SK-N-SH (cell line): ENCODE data around the gene SPON1. TPM values are rescaled to one million over a fixed set of nuclear protein-coding genes. Genes with fewer than 3 reads are reported as not detected.

Experiments used
- CTCF ChIA-PET: fragments of 300-600, 350-600 bp; formaldehyde crosslinking; extraction: SDS; loops from one replicate; lab custom pipeline; 2021; lab: Yijun Ruan, JAX
- POLR2A ChIA-PET: fragments of 350-600 bp; sonication (Branson Sonifier 250); formaldehyde crosslinking; extraction: SDS; loops from one replicate; lab custom pipeline; 2020; ENCODE audit warnings: antibody characterized with exemption, inconsistent platforms; lab: Yijun Ruan, JAX
- DNase-seq: peaks from one replicate; pipeline ENCODE4 v3.0.0; 2012
- H2AFZ ChIP-seq: fragments of 200-600 bp; sonication (generic); 2 replicates; pipeline ENCODE4 v1.8.1; 2016; ENCODE audit warnings: antibody characterized with exemption, mild to moderate bottlenecking, low read depth
- H3F3A ChIP-seq: fragments of 200-600 bp; sonication (generic); replicated peaks from 2 replicates; pipeline ENCODE3; 2016; ENCODE audit warnings: antibody characterized with exemption, mild to moderate bottlenecking; ENCODE audit not compliant: insufficient read depth
- H3K27ac ChIP-seq, 2 experiments: fragments of 200-500 bp in 1 of 2; fragments of 200-600 bp in 1 of 2; sonication (Bioruptor generic) in 1 of 2; sonication (generic), shearing (Covaris generic) in 1 of 2; 2 replicates each; pipeline versions ENCODE4 v1.5.1 to v1.6.1; 2014 to 2016; ENCODE audit warnings: low read depth in 2 of 2, inconsistent platforms in 1 of 2, low read length in 1 of 2, mild to moderate bottlenecking in 1 of 2, mixed read lengths in 1 of 2
- H3K27me3 ChIP-seq: fragments of 200-600 bp; sonication (generic), shearing (Covaris generic); 2 replicates; pipeline ENCODE4 v1.6.1; 2016; ENCODE audit warnings: mixed run types; ENCODE audit not compliant: insufficient read depth
- H3K36me3 ChIP-seq, 2 experiments: fragments of 200-500 bp in 1 of 2; fragments of 200-600 bp in 1 of 2; sonication (Bioruptor generic) in 1 of 2; sonication (generic) in 1 of 2; replicated peaks in 1 of 2; 2 replicates each; pipeline versions ENCODE3 to v1.5.1; 2014 to 2016; ENCODE audit warnings: low read length in 1 of 2, mild to moderate bottlenecking in 1 of 2; ENCODE audit not compliant: insufficient read depth in 2 of 2, control insufficient read depth in 1 of 2
- H3K4me1 ChIP-seq, 2 experiments: fragments of 200-500 bp in 1 of 2; fragments of 200-600 bp in 1 of 2; sonication (Bioruptor generic) in 1 of 2; sonication (generic), shearing (Covaris generic) in 1 of 2; 2 replicates each; pipeline versions ENCODE4 v1.5.1 to v1.6.1; 2014 to 2016; ENCODE audit warnings: low read depth in 1 of 2, low read length in 1 of 2, mixed run types in 1 of 2; ENCODE audit not compliant: insufficient read depth in 2 of 2, control insufficient read depth in 1 of 2
- H3K4me2 ChIP-seq: fragments of 200-600 bp; sonication (generic), shearing (Covaris generic); 2 replicates; pipeline ENCODE4 v1.6.1; 2017; ENCODE audit warnings: mixed run types
- H3K4me3 ChIP-seq, 2 experiments: fragments of 200-500 bp in 1 of 2; fragments of 200-600 bp in 1 of 2; sonication (Bioruptor generic) in 1 of 2; sonication (generic), shearing (Covaris generic) in 1 of 2; 2 replicates each; pipeline versions ENCODE4 v1.5.1 to v1.8.1; 2014 to 2016; ENCODE audit warnings: low read depth in 2 of 2, inconsistent platforms in 1 of 2, low read length in 1 of 2, mild to moderate bottlenecking in 1 of 2, mixed read lengths in 1 of 2, moderate library complexity in 1 of 2
- H3K79me2 ChIP-seq: fragments of 200-600 bp; sonication (generic); 2 replicates; pipeline ENCODE4 v1.8.1; 2017; ENCODE audit warnings: mild to moderate bottlenecking; ENCODE audit not compliant: insufficient read depth
- H3K9ac ChIP-seq: fragments of 200-600 bp; sonication (generic); 2 replicates; pipeline ENCODE4 v1.6.1; 2017; ENCODE audit warnings: mixed run types
- H3K9me2 ChIP-seq: fragments of 200-600 bp; sonication (generic); 2 replicates; pipeline ENCODE4 v1.6.1; 2017; ENCODE audit warnings: mixed run types
- H3K9me3 ChIP-seq: fragments of 200-600 bp; sonication (generic); 2 replicates; pipeline ENCODE4 v1.6.1; 2017; ENCODE audit warnings: mixed run types, mild to moderate bottlenecking, moderate library complexity
- H4K20me1 ChIP-seq: fragments of 200-600 bp; sonication (generic); 2 replicates; pipeline ENCODE4 v1.6.1; 2017; ENCODE audit warnings: mild to moderate bottlenecking, mixed run types; ENCODE audit not compliant: insufficient read depth
- EP300 ChIP-seq, 2 experiments: IDR thresholded peaks; 2 replicates each; pipeline versions ENCODE4 v1.4.0 to v1.6.1; 2012; ENCODE audit warnings: borderline replicate concordance in 1 of 2, low read depth in 1 of 2, low read length in 1 of 2
- FOSL2 ChIP-seq: IDR thresholded peaks from 2 replicates; pipeline ENCODE4 v1.4.0; 2012; ENCODE audit warnings: low read depth, mild to moderate bottlenecking, moderate library complexity, borderline replicate concordance
- FOXJ3 ChIP-seq: sonication (generic); formaldehyde crosslinking; IDR thresholded peaks from 2 replicates; pipeline ENCODE4 v1.5.1; 2020; ENCODE audit warnings: mild to moderate bottlenecking, missing genetic modification reagents
- GABPA ChIP-seq: IDR thresholded peaks from 2 replicates; pipeline ENCODE4 v1.4.0; 2012; ENCODE audit warnings: low read depth, mild to moderate bottlenecking
- IRF3 ChIP-seq: fragments of 150-350 bp; IDR thresholded peaks from 2 replicates; pipeline ENCODE4 v1.6.1; 2016; ENCODE audit warnings: mild to moderate bottlenecking, low read depth, low read length
- JUND ChIP-seq: IDR thresholded peaks from 2 replicates; pipeline ENCODE4 v1.4.0; 2012
- MXI1 ChIP-seq: IDR thresholded peaks from 2 replicates; pipeline ENCODE4 v1.6.1; 2012; ENCODE audit warnings: mild to moderate bottlenecking, low read depth, low read length, improper control_type of control experiment
- NFIC ChIP-seq: IDR thresholded peaks from 2 replicates; pipeline ENCODE4 v1.4.0; 2012; ENCODE audit warnings: borderline replicate concordance
- NRF1 ChIP-seq: IDR thresholded peaks from 2 replicates; pipeline ENCODE4 v1.6.1; 2012; ENCODE audit warnings: low read depth, mild to moderate bottlenecking, low read length
- RAD21 ChIP-seq: IDR thresholded peaks from 2 replicates; pipeline ENCODE4 v1.6.1; 2012; ENCODE audit warnings: mild to moderate bottlenecking, low read length
- RFX5 ChIP-seq: IDR thresholded peaks from 2 replicates; pipeline ENCODE4 v1.6.1; 2012; ENCODE audit warnings: mild to moderate bottlenecking, improper control_type of control experiment, low read length
- RXRA ChIP-seq: IDR thresholded peaks from 2 replicates; pipeline ENCODE4 v1.4.0; 2012; ENCODE audit warnings: low read depth, mild to moderate bottlenecking, borderline replicate concordance
- TEAD4 ChIP-seq: IDR thresholded peaks from 2 replicates; pipeline ENCODE4 v1.4.0; 2012; ENCODE audit warnings: mild to moderate bottlenecking, borderline replicate concordance; ENCODE audit not compliant: insufficient read depth
- WGBS: methylation state at CpG from one replicate; pipeline ENCODE4 v1.1.6; 2017; ENCODE audit warnings: low lambda C conversion rate; 5-methylcytosine and 5-hydroxymethylcytosine counted together
- polyA plus RNA-seq, 3 experiments: library from polyadenylated mRNA; depleted of rRNA; stranded (reverse); fragments of >200 nt; gene quantifications; 2 replicates each; pipeline ENCODE4 v1.2.3, GENCODE V29; 2012
- TF ChIP-seq, protein P1 (sequence below): IDR thresholded peaks from 2 replicates; pipeline ENCODE4 v1.6.1; 2012; ENCODE audit warnings: mild to moderate bottlenecking, low read depth, low read length, moderate library complexity

Gene SPON1
- polyA plus RNA-seq, 1 of the 3 experiments (the other 2 are of a cell fraction) = not detected

DNA sequence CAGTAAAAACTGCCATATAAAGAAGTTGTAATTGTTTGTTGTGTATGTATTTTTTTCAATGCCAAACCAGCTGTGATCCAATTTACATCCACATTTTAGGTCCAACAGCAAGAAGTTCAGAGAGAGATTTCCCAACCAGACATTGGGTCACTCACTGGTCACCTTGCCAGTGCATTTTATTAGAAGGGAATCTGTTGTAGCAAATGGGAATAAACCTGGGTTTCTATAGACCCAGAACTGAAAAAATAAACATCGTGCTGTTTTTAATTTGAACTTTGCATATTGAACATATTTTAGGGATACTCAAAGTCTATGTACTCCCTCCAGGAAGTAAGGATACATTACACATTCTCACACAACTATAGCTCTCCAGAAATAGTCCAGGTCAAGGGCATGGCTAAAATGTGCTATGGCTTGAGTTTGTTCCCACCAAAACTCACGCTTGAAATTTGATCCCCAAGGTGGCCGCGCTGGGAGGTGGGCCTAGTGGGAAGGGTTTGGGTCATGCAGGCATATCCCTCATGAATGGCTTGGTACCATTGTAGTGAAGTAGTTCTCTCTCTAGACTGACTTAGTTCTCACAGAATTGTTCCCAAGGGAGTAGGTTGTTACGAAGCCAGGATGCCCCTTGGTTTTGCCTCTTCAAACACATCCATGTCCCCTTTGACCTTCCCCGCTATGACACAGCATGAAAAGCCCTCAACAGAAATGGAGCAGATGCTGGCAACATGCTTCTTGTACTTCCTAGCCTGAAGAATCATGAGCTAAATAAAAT, 305.5 kb downstream of the SPON1 start:
- no peak overlapping the region for H3K4me2 ChIP-seq
- 97% methylated on average over 6 of the region's 6 CpGs for WGBS
- H3K9me3 ChIP-seq = no peaks in the 10 kb centered on the region
- peaks cover 4% of the 10 kb centered on the region for H3F3A ChIP-seq
- no peak overlapping the region for H3K27ac ChIP-seq
- DNase-seq = no peak
- no peaks in the 10 kb centered on the region for H3K9me2 ChIP-seq
- no peak overlapping the region for H3K4me3 ChIP-seq
- ChIA-PET POLR2A (no interaction called here), CTCF (no interaction called here)
- H3K9ac ChIP-seq = no peak overlapping the region
- no peak overlapping the region for H2AFZ ChIP-seq
- H3K36me3 ChIP-seq = peaks cover 8 to 9% of the 10 kb centered on the region in 2 experiments
- H3K79me2 ChIP-seq = no peaks in the 10 kb centered on the region
- H3K4me1 ChIP-seq = no peaks in the 10 kb centered on the region
- no peaks in the 10 kb centered on the region for H4K20me1 ChIP-seq
- no peak for TF ChIP-seq RXRA
- no peak for TF ChIP-seq IRF3
- no peak for TF ChIP-seq RAD21
- TF ChIP-seq FOXJ3 (CRISPR knock-in tag) = no peak
- no peak for TF ChIP-seq GABPA
- no peak for TF ChIP-seq EP300 (IDR thresholded peaks at IDR 0.05; ENCODE audit: borderline replicate concordance in 1 of 2, low read depth in 1 of 2, low read length in 1 of 2)
- no peak for TF ChIP-seq FOSL2
- no peak for TF ChIP-seq NFIC
- TF ChIP-seq TEAD4 = no peak
- TF ChIP-seq JUND = no peak
- no peak for TF ChIP-seq NRF1
- TF ChIP-seq, all 33 proteins: peak for 0
- H3K27me3 ChIP-seq = no peaks in the 10 kb centered on the region

GRCh38 chr11:14269692-14270573, 307.4 kb downstream of the SPON1 start:
- peaks cover 3% of the 10 kb centered on the region; the same call in 1 of the 2 replicates for H3K79me2 ChIP-seq
- TF ChIP-seq, protein P1, sequence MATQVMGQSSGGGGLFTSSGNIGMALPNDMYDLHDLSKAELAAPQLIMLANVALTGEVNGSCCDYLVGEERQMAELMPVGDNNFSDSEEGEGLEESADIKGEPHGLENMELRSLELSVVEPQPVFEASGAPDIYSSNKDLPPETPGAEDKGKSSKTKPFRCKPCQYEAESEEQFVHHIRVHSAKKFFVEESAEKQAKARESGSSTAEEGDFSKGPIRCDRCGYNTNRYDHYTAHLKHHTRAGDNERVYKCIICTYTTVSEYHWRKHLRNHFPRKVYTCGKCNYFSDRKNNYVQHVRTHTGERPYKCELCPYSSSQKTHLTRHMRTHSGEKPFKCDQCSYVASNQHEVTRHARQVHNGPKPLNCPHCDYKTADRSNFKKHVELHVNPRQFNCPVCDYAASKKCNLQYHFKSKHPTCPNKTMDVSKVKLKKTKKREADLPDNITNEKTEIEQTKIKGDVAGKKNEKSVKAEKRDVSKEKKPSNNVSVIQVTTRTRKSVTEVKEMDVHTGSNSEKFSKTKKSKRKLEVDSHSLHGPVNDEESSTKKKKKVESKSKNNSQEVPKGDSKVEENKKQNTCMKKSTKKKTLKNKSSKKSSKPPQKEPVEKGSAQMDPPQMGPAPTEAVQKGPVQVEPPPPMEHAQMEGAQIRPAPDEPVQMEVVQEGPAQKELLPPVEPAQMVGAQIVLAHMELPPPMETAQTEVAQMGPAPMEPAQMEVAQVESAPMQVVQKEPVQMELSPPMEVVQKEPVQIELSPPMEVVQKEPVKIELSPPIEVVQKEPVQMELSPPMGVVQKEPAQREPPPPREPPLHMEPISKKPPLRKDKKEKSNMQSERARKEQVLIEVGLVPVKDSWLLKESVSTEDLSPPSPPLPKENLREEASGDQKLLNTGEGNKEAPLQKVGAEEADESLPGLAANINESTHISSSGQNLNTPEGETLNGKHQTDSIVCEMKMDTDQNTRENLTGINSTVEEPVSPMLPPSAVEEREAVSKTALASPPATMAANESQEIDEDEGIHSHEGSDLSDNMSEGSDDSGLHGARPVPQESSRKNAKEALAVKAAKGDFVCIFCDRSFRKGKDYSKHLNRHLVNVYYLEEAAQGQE = peak; percentile 61
- TF ChIP-seq RFX5 (no peak), MXI1 (no peak)
- no peaks in the 10 kb centered on the region for H3K9me2 ChIP-seq
- no peak overlapping the region for H3K4me2 ChIP-seq
- ChIA-PET POLR2A (no interaction called here), CTCF (no interaction called here)
- H3K9ac ChIP-seq = no peak overlapping the region
- H3K27me3 ChIP-seq = no peaks in the 10 kb centered on the region
- WGBS = 89% methylated on average over 5 of the region's 5 CpGs
- H3F3A ChIP-seq = peaks cover 4% of the 10 kb centered on the region
- H3K27ac ChIP-seq = no peak overlapping the region
- H2AFZ ChIP-seq = no peak overlapping the region
- H3K4me1 ChIP-seq = no peaks in the 10 kb centered on the region
- H3K36me3 ChIP-seq = peaks cover 8 to 22% of the 10 kb centered on the region in 2 experiments
- no peak overlapping the region for H3K4me3 ChIP-seq
- no peaks in the 10 kb centered on the region for H4K20me1 ChIP-seq
- DNase-seq = no peak
- no peaks in the 10 kb centered on the region for H3K9me3 ChIP-seq
